DMS79 treated with DMSO at 0.1 percent for 48 hours (cell line): Measurements from ENCODE around the gene RFX4.

Experiments used
- DNase-seq: peaks from one replicate; lab custom pipeline; 2025; lab: John Stamatoyannopoulos, UW

RFX4 gene

GRCh38 chr12:106767206-106767605 is 184.4 kb downstream of the RFX4 start:
- DNase-seq, result no peak

- DNase-seq, result no peak
Measured at GRCh38 chr12:106767954-106768822, 185.4 kb downstream of the RFX4 start.

DNA sequence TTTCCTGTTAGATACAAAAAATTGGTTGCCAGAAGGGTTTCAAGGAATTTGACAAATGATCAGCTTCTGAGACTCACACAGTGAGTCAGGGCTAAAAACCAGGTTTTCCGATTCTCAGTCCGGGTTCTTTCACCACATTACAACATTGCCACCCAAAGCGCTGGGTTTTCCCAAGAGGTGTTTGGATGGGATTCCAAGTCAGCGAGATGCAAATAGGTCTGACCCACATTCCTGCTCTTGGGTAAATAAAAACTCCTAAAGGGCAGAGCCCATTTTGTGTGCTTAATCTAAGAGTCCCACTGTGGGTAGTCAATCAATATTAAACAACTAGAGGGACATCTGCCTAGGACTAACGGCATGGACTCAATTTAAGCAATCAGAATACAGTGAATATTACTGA is 186.3 kb downstream of the RFX4 start:
- DNase-seq, result no peak

DNA sequence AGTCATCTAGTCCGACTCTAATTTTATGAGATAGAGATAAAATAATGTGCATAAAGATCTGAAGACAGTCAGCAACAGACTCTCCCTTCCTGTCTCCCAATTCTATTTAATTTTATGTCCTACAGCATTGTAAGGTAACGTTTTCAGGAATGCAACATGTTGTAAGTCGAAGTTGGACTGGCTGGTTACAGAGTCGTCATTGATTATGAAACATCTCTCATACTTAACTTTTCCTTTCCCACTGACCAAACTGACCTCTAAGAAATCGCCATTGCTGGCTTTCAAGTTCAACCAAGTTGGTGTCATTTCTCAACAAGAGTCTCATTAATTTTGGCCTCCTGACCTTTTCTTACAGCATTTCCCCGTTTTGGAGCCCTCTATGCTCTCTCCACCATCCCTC is 186.7 kb downstream of the RFX4 start:
- no peak for DNase-seq

GRCh38 chr12:106771425-106771824 is 188.6 kb downstream of the RFX4 start:
- no peak for DNase-seq

- no peak for DNase-seq
Measured at GRCh38 chr12:106773286-106774004, 190.6 kb downstream of the RFX4 start.

GRCh38 chr12:106774005-106774807 is 191.4 kb downstream of the RFX4 start, which contains the start of gene RIC8B:
TSS of gene RIC8B (plus strand) at chr12:106774682. CDS start at chr12:106774746, 64 bp downstream.
- DNase-seq, result peak; percentile 98

- DNase-seq, result no peak
Measured at GRCh38 chr12:106774808-106775524, 192.2 kb downstream of the RFX4 start.

GRCh38 chr12:106776897-106777296 is 194.1 kb downstream of the RFX4 start:
- DNase-seq, result no peak

- no peak for DNase-seq
Measured at GRCh38 chr12:106780010-106780631, 197.3 kb downstream of the RFX4 start.

- DNase-seq, result no peak
Measured at GRCh38 chr12:106782619-106783018, 199.8 kb downstream of the RFX4 start.

DNA sequence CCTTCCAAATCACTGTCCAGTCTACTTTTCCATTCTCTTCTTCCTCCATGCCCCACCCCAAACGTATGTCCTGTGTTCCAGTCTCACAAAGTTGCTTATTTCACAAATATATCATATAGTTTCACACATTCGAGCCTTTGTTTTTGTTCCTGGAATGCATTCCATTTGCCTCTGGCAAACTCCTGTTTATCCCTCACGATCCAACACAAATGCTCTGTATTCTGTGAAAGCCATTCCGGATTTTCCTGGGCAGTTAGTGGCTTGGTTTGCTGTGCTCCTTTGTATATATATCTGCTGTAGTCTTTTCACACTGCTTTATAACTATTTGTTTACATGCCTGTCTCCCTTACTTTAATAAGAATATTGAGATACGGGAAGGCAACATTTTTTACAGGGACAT is 200.7 kb downstream of the RFX4 start:
- DNase-seq, result no peak

GRCh38 chr12:106790020-106790419 is 207.2 kb downstream of the RFX4 start:
- no peak for DNase-seq

DNA sequence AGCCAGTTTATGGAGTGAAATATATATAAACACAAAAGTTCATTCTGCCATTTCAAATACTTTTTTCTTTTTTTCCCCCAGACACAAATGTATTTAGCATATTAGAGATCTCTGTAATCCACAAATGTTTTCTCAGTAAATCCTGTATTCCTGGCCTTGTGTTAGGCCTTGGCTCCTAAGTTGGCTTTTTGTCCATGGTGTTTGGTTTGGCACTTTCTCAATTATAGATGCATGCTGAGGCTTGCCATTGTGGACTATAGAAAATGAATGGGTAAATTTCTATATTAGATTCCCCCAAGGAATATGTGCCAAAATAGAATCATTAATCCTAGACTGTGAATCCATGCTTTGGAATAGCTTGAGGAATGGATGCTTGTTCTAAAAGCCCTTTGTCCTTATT is 208.7 kb downstream of the RFX4 start:
- DNase-seq, result no peak

GRCh38 chr12:106794369-106794768 is 211.6 kb downstream of the RFX4 start:
- no peak for DNase-seq

GRCh38 chr12:106801167-106801708 is 218.4 kb downstream of the RFX4 start:
- no peak for DNase-seq

- no peak for DNase-seq
Measured at GRCh38 chr12:106801830-106802533, 219.2 kb downstream of the RFX4 start.

DNA sequence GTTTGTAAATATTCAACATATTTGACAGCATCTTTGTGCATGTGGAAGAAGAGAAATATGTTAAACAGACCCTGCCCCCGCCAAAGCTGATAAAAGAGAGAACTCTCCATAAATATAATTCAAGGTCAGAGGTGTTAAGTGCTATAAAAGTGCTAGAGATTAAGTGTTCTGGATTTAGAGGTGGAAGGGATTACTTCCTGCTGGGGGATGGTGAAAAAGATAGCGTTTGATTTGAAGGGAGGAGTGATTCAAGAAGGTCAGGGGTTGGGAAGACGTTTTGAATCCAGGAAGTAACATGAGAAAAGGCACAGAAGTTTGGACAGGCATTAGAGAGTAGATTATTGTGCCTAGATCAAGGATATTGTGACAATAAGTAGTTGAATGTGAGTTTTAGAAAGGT is 221.9 kb downstream of the RFX4 start:
- no peak for DNase-seq
